HEK293 (cell line): ENCODE results near the gene RNASEH2A.

Experiments used
- BCL11B ChIP-seq: fragments of 450-650 bp; formaldehyde crosslinking; IDR thresholded peaks from 2 replicates; pipeline ENCODE4 v1.5.1; 2016; ENCODE audit warnings: low read depth, missing biosample characterization, missing genetic modification characterization
- FEZF1 ChIP-seq: fragments of 450-650 bp; formaldehyde crosslinking; IDR thresholded peaks from 2 replicates; pipeline ENCODE4 v1.5.1; 2016; ENCODE audit warnings: missing biosample characterization, missing genetic modification characterization
- MEIS1 ChIP-seq: sonication (generic); formaldehyde crosslinking; IDR thresholded peaks from 2 replicates; pipeline ENCODE4 v1.8.1; 2022; ENCODE audit warnings: missing genetic modification reagents, mild to moderate bottlenecking, borderline replicate concordance
- MZF1 ChIP-seq: fragments of 450-650 bp; formaldehyde crosslinking; IDR thresholded peaks from 2 replicates; pipeline ENCODE4 v1.5.1; 2017; ENCODE audit warnings: missing biosample characterization, missing genetic modification characterization, borderline replicate concordance
- SCRT1 ChIP-seq: fragments of 450-650 bp; formaldehyde crosslinking; IDR thresholded peaks from 2 replicates; pipeline ENCODE4 v1.5.1; 2016; ENCODE audit warnings: missing biosample characterization, missing genetic modification characterization, borderline replicate concordance
- WT1 ChIP-seq: fragments of 450-650 bp; formaldehyde crosslinking; IDR thresholded peaks from 2 replicates; pipeline ENCODE4 v1.5.1; 2016; ENCODE audit warnings: missing biosample characterization, missing genetic modification characterization
- ZBTB11 ChIP-seq: fragments of 450-650 bp; formaldehyde crosslinking; conservative IDR thresholded peaks from 2 replicates; pipeline ENCODE4 v1.5.1; 2016; ENCODE audit warnings: low read depth, missing biosample characterization, missing genetic modification characterization
- ZBTB20 ChIP-seq: fragments of 450-650 bp; formaldehyde crosslinking; IDR thresholded peaks from 2 replicates; pipeline ENCODE4 v1.5.1; 2016; ENCODE audit warnings: missing biosample characterization, missing genetic modification characterization
- ZFP69B ChIP-seq: fragments of 450-650 bp; formaldehyde crosslinking; IDR thresholded peaks from 2 replicates; pipeline ENCODE4 v1.5.1; 2016; ENCODE audit warnings: missing biosample characterization, missing genetic modification characterization
- ZNF10 ChIP-seq: fragments of 450-650 bp; formaldehyde crosslinking; IDR thresholded peaks from 2 replicates; pipeline ENCODE4 v1.5.1; 2017; ENCODE audit warnings: missing biosample characterization, missing genetic modification characterization
- ZNF16 ChIP-seq: fragments of 450-650 bp; formaldehyde crosslinking; IDR thresholded peaks from 2 replicates; pipeline ENCODE4 v1.5.1; 2016; ENCODE audit warnings: low read depth, missing biosample characterization, missing genetic modification characterization
- ZNF292 ChIP-seq: fragments of 450-650 bp; formaldehyde crosslinking; IDR thresholded peaks from 2 replicates; pipeline ENCODE4 v1.5.1; 2016; ENCODE audit warnings: low read depth, missing biosample characterization, missing genetic modification characterization, borderline replicate concordance
- ZNF335 ChIP-seq: fragments of 450-650 bp; formaldehyde crosslinking; conservative IDR thresholded peaks from 2 replicates; pipeline ENCODE4 v1.5.1; 2016; ENCODE audit warnings: missing biosample characterization, missing genetic modification characterization
- ZNF341 ChIP-seq: fragments of 450-650 bp; formaldehyde crosslinking; IDR thresholded peaks from 2 replicates; pipeline ENCODE4; 2016; ENCODE audit warnings: low read depth, missing biosample characterization, missing genetic modification characterization
- ZNF529 ChIP-seq: fragments of 450-650 bp; formaldehyde crosslinking; IDR thresholded peaks from 2 replicates; pipeline ENCODE4 v1.5.1; 2017; ENCODE audit warnings: missing genetic modification characterization, missing biosample characterization; ENCODE audit not compliant: insufficient replicate concordance
- ZNF544 ChIP-seq: fragments of 450-650 bp; formaldehyde crosslinking; IDR thresholded peaks from 2 replicates; pipeline ENCODE4 v1.5.0; 2017; ENCODE audit warnings: missing biosample characterization, missing genetic modification characterization
- ZNF548 ChIP-seq: fragments of 450-650 bp; formaldehyde crosslinking; IDR thresholded peaks from 2 replicates; pipeline ENCODE4 v1.5.1; 2016; ENCODE audit warnings: missing biosample characterization, missing genetic modification characterization
- ZNF580 ChIP-seq: fragments of 450-650 bp; formaldehyde crosslinking; IDR thresholded peaks from 2 replicates; pipeline ENCODE4 v1.5.1; 2016; ENCODE audit warnings: missing biosample characterization, missing genetic modification characterization
- ZNF585B ChIP-seq: fragments of 450-650 bp; formaldehyde crosslinking; IDR thresholded peaks from 2 replicates; pipeline ENCODE4 v1.5.1; 2016; ENCODE audit warnings: missing biosample characterization, missing genetic modification characterization
- ZNF596 ChIP-seq: fragments of 450-650 bp; IDR thresholded peaks from 2 replicates; pipeline ENCODE4 v1.5.0; 2018; ENCODE audit warnings: missing biosample characterization, mild to moderate bottlenecking, missing genetic modification characterization, moderate library complexity
- ZNF629 ChIP-seq: fragments of 450-650 bp; formaldehyde crosslinking; IDR thresholded peaks from 2 replicates; pipeline ENCODE4 v1.5.1; 2017; ENCODE audit warnings: missing biosample characterization, missing genetic modification characterization
- ZNF654 ChIP-seq: fragments of 450-650 bp; formaldehyde crosslinking; IDR thresholded peaks from 2 replicates; pipeline ENCODE4 v1.5.1; 2016; ENCODE audit warnings: low read depth, missing biosample characterization, missing genetic modification characterization
- ZNF658 ChIP-seq: fragments of 450-650 bp; formaldehyde crosslinking; IDR thresholded peaks from 2 replicates; pipeline ENCODE4; 2016; ENCODE audit warnings: missing biosample characterization, missing genetic modification characterization
- ZNF670 ChIP-seq: fragments of 450-650 bp; formaldehyde crosslinking; IDR thresholded peaks from 2 replicates; pipeline ENCODE4 v1.5.1; 2016; ENCODE audit warnings: missing biosample characterization, missing genetic modification characterization, low read depth
- ZNF777 ChIP-seq: fragments of 450-650 bp; formaldehyde crosslinking; IDR thresholded peaks from 2 replicates; pipeline ENCODE4 v1.5.1; 2017; ENCODE audit warnings: missing biosample characterization, missing genetic modification characterization, borderline replicate concordance
- ZXDB ChIP-seq: fragments of 450-650 bp; formaldehyde crosslinking; IDR thresholded peaks from 2 replicates; pipeline ENCODE4 v1.5.1; 2016; ENCODE audit warnings: missing biosample characterization, missing genetic modification characterization
- TF ChIP-seq, protein P1 (sequence below): sonication (generic); formaldehyde crosslinking; IDR thresholded peaks from 2 replicates; pipeline ENCODE4 v1.8.1; 2022; ENCODE audit warnings: mild to moderate bottlenecking, moderate library complexity, missing genetic modification reagents
- TF ChIP-seq, protein P2 (sequence below): fragments of 450-650 bp; formaldehyde crosslinking; IDR thresholded peaks from 2 replicates; pipeline ENCODE4 v1.5.1; 2016; ENCODE audit warnings: missing biosample characterization, missing genetic modification characterization
- TF ChIP-seq, protein P3 (sequence below): fragments of 450-650 bp; formaldehyde crosslinking; IDR thresholded peaks from 2 replicates; pipeline ENCODE4 v1.5.1; 2016; ENCODE audit warnings: missing biosample characterization, missing genetic modification characterization
- TF ChIP-seq, protein P4 (sequence below): fragments of 450-650 bp; formaldehyde crosslinking; IDR thresholded peaks from 2 replicates; pipeline ENCODE4 v1.5.1; 2016; ENCODE audit warnings: missing biosample characterization, missing genetic modification characterization

The RNASEH2A gene

GRCh38 chr19:12789904-12790619 lies 16.3 kb upstream of the RNASEH2A start (continued):
- TF ChIP-seq, protein P1, sequence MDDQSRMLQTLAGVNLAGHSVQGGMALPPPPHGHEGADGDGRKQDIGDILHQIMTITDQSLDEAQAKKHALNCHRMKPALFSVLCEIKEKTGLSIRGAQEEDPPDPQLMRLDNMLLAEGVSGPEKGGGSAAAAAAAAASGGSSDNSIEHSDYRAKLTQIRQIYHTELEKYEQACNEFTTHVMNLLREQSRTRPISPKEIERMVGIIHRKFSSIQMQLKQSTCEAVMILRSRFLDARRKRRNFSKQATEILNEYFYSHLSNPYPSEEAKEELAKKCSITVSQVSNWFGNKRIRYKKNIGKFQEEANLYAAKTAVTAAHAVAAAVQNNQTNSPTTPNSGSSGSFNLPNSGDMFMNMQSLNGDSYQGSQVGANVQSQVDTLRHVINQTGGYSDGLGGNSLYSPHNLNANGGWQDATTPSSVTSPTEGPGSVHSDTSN (CRISPR knock-in tag) = no peak
- TF ChIP-seq, protein P2, sequence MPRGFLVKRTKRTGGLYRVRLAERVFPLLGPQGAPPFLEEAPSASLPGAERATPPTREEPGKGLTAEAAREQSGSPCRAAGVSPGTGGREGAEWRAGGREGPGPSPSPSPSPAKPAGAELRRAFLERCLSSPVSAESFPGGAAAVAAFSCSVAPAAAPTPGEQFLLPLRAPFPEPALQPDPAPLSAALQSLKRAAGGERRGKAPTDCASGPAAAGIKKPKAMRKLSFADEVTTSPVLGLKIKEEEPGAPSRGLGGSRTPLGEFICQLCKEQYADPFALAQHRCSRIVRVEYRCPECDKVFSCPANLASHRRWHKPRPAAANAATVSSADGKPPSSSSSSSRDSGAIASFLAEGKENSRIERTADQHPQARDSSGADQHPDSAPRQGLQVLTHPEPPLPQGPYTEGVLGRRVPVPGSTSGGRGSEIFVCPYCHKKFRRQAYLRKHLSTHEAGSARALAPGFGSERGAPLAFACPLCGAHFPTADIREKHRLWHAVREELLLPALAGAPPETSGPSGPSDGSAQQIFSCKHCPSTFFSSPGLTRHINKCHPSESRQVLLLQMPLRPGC (tag by site-specific recombination) = peak; percentile 83; the same call in 1 of the 2 replicates
- TF ChIP-seq WT1 (peak; percentile 71), ZBTB20 (tag by site-specific recombination) (peak; percentile 96), ZFP69B (tag by site-specific recombination) (peak; percentile 43; the same call in 1 of the 2 replicates), ZNF654 (tag by site-specific recombination) (no peak), ZNF544 (tag by site-specific recombination) (no peak), FEZF1 (no peak), ZNF341 (peak; percentile 89), SCRT1 (tag by site-specific recombination) (no peak), ZNF777 (tag by site-specific recombination) (peak; percentile 97), ZNF670 (tag by site-specific recombination) (no peak), ZNF292 (no peak), ZNF596 (tag by site-specific recombination) (no peak), ZNF529 (tag by site-specific recombination) (no peak), MZF1 (tag by site-specific recombination) (no peak), ZNF10 (tag by site-specific recombination) (peak; percentile 46; the same call in 1 of the 2 replicates), ZNF580 (tag by site-specific recombination) (no peak), MEIS1 (CRISPR knock-in tag) (no peak), ZNF16 (tag by site-specific recombination) (no peak), ZNF548 (no peak), ZXDB (tag by site-specific recombination) (peak; percentile 78), ZNF629 (tag by site-specific recombination) (peak; percentile 90), ZNF585B (tag by site-specific recombination) (no peak), BCL11B (tag by site-specific recombination) (no peak; the same call in 1 of the 2 replicates), ZNF335 (peak; percentile 62), ZNF658 (tag by site-specific recombination) (no peak), ZBTB11 (tag by site-specific recombination) (peak; percentile 81)
- TF ChIP-seq, protein P3, sequence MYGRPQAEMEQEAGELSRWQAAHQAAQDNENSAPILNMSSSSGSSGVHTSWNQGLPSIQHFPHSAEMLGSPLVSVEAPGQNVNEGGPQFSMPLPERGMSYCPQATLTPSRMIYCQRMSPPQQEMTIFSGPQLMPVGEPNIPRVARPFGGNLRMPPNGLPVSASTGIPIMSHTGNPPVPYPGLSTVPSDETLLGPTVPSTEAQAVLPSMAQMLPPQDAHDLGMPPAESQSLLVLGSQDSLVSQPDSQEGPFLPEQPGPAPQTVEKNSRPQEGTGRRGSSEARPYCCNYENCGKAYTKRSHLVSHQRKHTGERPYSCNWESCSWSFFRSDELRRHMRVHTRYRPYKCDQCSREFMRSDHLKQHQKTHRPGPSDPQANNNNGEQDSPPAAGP (tag by site-specific recombination) = peak; percentile 95
- TF ChIP-seq, protein P4, sequence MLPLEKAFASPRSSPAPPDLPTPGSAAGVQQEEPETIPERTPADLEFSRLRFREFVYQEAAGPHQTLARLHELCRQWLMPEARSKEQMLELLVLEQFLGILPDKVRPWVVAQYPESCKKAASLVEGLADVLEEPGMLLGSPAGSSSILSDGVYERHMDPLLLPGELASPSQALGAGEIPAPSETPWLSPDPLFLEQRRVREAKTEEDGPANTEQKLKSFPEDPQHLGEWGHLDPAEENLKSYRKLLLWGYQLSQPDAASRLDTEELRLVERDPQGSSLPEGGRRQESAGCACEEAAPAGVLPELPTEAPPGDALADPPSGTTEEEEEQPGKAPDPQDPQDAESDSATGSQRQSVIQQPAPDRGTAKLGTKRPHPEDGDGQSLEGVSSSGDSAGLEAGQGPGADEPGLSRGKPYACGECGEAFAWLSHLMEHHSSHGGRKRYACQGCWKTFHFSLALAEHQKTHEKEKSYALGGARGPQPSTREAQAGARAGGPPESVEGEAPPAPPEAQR (tag by site-specific recombination) = no peak
